DLD1 (cell line): ENCODE data around the gene WLS.

Experiments
- in situ Hi-C: cut with HindIII; loops from 2 replicates; pipeline ENCODE4 v1.10.0; 2017; ENCODE audit warnings: low sequenced_read_pairs

WLS gene

DNA sequence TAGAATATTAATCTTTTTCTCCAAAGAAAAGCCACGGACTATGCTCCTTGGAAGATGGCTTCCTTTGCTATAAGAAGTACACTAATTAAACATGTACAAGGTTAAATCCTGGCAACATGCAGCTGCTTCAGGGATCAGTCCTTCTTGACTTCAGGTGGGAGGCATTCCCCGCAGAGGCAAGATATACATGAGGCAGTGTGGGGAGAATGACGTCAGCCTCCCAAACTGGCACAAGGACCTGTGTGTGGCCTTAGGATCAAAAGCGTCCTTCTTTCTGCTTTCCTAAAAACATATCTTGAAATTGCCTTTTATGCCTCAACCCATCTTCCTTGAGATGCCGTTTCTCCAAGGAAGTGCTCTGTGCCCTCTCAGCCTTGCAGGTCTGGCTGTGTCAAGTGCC, 90.3 kb downstream of the WLS start:
- in situ Hi-C loops, result loop anchor here (25.0 kb wide), 1 partner anchor 195 kb away; no protein-coding TSS in a partner anchor

DNA sequence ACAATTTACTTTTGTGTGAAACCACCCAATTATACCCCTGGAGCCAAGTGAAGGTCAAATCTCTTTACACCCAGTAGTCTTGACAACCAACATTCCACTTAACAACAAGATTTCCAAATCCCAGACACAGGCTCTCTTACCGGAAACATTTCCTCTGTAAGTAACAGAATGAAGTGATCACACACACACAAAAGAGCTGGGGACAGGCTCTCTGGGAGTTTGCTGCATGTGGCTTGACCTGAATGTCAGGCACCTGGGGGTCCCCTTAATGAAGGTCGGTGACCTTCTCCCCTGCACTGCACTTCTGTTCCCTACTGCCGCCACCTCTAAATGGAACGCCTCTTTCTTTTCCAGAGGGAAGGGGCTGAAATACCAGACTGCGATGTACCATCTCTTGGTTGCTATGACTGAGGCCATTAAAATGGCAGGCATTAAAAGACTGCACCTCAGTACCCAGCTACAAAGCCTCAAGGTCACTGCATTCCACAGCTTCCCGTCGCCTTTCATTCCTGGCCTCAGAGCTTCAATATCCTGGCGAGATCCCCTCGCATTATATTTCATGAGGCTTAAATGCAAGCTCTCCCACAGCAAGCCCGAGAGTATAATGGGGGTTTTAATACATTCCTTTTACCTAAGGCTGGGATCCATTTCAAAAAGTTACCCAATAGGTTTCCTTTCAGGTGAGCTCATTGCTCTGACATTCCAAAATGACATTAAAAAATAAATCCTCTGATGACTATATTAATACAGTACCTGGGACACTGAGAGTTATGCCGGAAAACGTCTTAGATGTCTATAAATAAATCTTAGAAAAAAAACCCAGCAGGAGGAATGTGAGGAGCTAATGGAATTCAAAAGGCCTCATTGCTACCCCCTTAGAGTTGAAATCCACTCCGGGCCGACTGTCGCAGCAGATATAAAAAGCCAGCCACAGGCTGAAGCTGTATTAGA, 91.0 kb downstream of the WLS start:
- in situ Hi-C loops, result loop anchor here (25.0 kb wide), 1 partner anchor 196 kb away; no protein-coding TSS in a partner anchor

DNA sequence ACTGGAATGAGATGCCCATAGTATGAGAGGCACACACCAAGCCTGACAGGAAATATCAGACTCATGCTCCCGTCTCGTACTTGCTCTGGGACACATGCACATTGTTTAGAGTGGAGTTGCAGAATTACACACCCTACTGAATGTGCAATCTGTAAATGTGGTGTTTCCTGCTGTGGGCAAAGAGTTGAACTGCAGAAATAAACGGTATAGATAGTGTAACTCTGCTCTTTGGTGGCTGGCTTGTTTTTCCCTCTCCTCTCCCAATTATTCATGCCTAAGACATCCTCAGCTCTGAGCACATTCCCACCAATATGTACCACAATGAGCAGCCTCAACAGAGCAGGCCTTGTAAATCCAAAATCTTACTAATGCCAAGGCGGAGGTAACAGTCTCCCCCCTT, 91.8 kb downstream of the WLS start:
- in situ Hi-C loops, result loop anchor here (25.0 kb wide), 1 partner anchor 197 kb away; no protein-coding TSS in a partner anchor

DNA sequence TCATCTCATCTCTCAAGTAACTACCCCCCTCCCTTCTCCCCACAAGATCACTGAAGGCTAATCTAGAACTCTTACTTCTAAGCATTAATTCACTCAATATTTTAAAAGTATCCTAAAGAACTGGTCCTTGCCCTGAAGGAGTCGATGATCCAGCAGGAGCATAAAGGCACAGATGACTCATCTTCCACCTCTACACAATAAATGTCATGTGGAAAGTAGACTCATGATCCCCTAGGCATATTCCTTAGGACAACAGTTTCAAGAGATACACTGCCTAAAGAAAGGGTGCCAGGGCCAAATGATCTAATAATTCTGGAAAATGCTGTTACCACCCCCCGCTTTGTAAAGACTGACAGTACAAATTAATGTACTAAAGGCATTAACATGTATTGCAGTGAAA, 96.1 kb downstream of the WLS start:
- in situ Hi-C loops, result loop anchor here (25.0 kb wide), 1 partner anchor 201 kb away; no protein-coding TSS in a partner anchor

DNA sequence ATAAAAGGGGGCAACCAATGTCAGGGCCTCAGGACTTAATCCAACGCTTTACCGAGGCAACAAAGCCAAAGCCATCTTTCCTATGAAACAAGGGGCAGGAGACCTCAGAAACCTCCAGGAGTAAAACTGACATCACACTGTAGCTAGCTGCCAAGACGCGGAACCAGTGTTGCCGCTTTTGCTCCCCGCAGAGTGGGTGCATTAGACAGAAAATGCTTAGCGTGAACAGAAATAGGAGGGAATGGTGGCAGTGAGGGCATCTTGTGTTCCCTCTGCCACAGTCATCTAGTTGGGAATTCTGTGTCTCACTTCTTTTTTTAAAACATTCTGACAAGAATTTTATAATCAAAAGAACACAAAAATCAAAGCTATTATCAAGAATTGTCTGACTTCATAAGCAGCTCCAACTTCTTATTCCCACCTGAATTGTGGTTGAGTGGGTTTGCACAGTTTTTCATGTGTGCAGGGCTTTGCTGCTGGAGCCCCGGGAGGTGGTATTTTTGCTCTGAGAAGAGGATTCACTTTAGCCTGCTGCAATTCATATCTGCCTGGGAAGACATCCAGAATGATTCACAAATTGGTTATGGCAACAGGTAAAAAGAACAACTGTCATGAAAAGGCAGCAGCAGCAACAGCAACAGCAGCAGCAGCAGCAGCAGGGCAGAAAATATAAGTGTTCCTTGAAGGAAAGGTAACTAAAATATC, 99.7 kb downstream of the WLS start:
- in situ Hi-C loops, result loop anchor here (25.0 kb wide), 1 partner anchor 205 kb away; no protein-coding TSS in a partner anchor

DNA sequence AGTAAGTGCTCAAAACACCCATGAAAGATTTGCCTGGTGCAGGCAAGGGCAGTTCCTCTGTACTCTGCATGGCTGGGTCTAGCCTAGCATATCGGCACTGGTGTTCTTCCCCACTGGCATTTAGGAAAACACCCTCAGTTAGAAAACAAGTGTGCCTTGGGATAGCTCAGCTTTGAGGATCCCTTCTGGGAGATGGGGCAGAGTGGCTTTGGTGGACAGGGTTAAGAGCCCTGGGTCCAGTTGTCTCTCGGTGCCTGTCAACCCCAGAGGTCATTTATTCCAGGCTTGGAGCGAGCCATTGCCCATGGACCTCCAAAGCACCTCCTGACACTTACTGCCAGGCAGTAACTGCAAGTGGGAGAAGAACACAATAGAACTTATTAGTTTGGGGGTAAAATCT, 101.1 kb downstream of the WLS start:
- in situ Hi-C loops, result loop anchor here (25.0 kb wide), 1 partner anchor 206 kb away; no protein-coding TSS in a partner anchor

DNA sequence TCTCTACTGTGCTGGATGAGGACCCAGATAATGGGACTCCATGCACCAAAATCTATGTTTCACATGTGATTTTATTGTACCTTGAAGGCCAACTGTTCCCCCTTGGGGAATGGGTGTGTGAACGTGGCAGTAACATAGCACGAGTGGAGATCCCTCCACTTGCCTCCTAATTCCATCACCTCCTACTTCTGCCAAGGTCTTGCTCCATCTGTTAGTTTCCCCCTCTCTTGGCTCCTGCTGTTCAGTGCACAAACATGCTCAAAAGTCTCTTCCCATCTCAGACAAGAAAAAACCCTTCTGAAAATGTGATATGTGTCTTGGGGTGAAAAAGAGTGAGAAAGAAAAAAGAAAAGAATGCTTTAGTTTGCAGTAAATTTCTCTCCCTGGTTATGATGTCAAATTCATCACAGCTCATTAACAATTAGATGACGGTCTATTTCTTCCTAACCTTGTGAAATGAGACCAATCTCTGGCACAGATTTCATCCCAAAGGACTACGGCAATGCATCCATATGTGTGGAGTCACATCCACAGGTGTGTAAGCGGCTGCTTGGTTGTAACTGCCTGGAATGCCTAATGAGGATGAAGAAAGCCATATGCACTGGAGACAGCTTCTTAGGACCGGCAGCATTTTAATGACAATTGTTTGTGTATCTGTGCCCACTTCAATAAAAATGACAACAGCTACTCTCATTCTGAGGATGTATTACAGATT, 102.6 kb downstream of the WLS start:
- in situ Hi-C loops, result loop anchor here (25.0 kb wide), 1 partner anchor 208 kb away; no protein-coding TSS in a partner anchor

DNA sequence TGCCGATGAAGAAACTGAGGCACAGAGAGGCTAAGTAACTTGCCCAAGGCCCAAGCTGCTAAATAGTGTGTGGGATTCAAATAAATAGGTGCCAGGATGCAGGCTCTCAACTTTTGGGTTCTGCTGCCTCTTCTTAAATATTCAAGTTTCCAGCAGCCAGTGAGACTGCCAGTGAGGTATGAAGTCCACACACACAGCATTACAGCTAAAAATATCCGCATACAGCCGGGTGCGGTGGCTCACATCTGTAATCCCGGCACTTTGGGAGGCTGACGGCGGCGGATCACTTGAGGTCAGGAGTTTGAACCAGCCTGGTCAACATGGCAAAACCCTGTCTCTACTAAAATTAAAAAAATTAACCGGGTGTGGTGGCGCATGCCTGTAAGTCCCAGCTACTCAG, 103.5 kb downstream of the WLS start:
- in situ Hi-C loops, result loop anchor here (25.0 kb wide), 1 partner anchor 208 kb away; no protein-coding TSS in a partner anchor

DNA sequence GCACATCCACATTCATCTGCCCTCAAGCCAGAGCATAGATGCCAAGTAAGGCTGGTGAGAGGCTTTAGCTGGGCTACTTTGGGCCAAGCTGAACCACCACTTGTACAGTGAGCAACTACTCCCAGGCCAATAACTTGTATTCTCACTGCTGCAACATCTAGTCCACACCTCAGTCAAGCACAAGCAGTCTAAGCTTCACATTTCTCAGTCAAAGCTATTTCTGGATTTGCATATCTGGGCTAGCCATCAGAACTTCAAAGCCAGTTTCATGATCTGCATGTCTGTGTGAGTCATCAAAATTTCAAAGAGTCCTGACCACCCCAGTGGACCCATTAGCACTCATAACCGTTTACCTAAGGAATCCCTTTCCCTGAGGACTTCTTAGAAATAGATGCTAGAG, 104.2 kb downstream of the WLS start:
- in situ Hi-C loops, result loop anchor here (25.0 kb wide), 1 partner anchor 209 kb away; no protein-coding TSS in a partner anchor

DNA sequence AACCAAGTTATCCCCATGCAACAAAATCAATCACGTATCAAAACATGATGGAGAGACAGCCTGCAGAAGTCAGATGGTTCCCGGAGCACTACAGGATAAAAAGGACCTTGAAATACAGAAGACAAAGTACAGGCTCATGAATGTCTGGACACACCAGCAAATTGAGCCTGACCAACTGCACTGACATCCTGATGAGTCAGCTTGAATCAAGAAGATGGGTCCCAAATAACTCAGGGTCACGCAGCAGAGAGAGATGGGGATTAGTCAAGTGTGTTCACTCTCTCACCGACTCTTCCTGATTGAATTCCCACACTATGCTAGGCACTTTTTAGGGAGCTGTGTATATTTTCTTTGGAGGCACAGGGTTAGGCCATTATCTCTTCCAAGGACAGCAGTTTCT, 110.8 kb downstream of the WLS start:
- in situ Hi-C loops, result no loop called here

DNA sequence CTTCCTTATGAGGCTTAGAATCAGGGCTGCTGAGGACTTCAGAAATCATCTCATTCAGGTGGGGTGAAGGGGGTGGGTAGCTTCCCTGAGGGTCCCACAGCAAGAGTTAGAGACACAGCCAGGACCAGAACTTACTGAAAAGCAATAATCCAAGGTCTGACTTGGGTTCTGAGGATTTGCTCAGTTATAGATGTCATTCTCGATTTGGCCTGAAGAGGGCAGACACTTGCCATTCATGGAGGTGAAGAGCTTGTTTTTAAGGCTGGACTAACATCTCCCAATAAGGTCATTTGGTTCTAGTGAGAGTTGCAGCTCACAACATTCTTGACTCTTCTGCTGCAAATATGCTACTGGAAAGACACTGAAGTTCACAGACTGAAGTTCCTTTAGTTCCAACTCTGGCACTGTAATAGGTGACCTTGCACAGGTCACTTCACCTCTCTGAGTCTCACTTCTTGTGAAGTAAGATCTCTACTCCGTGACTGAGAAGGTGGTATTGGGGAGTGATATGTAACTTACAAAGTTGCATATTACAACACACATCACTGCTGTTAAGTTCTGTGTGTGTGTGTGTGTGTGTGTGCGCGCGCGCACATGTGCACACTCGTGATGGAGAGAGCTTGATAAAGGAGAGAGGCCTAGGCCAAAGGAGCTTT, 112.1 kb downstream of the WLS start:
- in situ Hi-C loops, result no loop called here

DNA sequence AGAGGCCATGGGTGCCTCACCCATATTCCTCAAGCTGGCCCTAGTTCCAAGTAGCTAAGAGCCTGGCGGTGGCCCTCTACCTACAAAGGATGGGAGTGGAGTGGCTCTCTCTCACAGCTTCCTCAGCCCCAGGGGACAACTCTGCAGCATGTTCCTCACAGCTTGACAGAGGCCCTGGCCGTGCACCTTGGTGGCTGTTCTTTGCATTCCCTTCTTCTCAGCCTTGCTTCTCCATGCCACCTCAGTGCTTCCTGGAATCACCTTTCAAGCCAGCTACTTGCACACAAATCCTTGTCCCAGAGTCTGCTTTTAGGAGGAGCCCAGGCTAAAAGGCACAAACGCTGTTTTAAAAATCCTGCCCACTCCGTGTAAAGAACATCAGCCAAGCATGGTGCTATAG, 112.9 kb downstream of the WLS start:
- in situ Hi-C loops, result no loop called here

DNA sequence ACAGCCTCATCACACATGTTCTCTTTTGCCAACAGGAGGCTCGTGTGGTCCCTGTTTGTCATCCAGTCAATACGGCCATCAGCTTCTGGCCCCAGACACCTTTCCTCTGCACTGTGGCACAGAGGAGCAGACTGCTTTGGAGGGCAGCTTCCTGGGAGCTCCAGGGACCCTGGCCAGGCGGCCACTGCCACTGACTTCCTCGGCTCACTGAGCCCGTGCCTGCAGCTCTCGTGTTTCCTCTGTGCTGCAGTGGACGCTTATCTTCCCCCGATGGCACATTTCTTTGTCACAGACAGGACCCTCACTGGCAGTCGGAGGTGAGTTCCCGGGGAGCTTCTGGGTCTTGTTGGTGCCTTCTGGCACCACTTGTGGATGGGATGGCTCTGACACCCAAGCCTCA, 114.9 kb downstream of the WLS start:
- in situ Hi-C loops, result no loop called here

DNA sequence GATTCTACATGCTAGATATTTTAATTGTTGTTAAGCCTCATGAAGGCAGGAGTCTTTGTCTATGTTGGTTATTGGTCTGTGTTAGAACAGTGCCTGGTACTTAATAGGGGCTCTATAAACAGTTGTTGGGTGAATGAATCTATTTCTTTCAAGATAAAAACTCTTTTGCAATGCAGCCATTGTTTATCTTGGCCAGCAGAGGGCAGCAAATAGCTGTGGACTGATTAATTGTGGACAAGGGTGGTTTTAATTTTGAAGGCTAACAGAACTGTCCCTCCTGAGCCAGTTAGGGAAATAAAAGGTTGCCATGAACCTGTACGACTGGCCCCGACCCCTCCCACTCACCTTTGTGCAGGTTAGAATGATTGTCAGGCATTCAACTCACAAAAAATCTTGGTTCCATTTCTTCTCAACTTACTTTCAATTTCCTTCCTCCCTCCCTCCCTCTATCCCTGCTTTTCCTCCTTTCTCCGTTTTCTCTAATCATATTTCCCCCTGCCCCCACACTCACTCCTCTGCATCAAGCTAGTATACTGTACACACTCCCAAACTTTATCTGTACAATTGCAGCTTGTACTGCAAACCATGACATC, 115.6 kb downstream of the WLS start:
- in situ Hi-C loops, result no loop called here

DNA sequence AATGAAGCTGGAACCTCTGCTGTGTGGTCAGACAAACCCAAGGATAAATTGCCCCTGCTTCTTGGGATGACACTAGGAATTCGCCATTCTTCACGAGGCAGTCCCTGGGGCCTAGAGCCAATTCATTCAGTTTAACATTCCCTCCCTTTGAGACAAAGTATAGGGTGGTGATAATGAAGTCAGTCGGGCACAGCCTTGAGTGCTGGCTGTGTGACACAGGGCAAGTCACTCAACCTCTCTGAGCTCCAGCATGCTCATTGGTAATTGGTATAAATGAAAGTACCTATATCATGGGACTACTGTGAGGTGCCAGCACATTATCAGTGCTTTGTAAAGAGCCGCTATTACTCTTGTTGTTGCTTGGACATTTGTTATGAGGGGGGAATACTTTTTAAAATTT, 117.0 kb downstream of the WLS start:
- in situ Hi-C loops, result no loop called here

DNA sequence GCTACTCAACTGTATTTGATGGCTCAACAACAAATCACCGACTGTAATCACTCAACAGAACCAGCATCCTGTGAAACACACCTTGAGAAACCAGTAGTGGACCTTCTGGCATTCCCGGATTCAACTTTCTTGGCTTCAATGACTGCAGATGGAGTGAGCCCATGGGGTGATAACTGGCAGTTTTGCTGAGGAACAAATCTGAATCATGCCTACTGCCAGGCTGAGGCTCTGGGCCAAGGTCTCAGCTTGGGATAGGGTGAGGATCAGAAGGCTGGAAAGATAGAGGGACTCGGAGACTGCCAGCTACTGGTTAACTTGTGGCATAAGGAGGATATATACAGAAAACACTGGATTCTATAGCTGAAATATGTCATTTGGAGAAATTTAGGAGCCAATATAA, 118.4 kb downstream of the WLS start:
- in situ Hi-C loops, result no loop called here

DNA sequence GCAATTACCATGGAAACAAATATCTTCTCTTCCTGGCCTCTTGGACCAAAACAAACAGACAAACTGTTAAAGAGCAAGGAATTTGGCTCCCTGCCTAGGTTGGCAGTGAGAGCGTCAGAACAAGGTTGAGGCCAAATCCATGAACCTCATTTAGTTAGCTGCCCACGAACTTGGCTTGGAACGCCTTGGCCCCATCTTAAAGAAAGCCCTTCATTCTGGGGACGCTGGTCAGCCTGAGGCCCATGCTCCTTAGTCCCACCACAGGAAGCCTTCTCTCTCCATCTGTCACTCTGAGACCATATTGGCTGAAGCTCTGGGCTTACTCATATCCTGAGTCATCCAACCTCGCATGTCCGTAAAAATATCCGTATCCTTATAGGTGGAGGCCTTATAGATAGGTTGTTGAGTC, 119.5 kb downstream of the WLS start:
- in situ Hi-C loops, result no loop called here

DNA sequence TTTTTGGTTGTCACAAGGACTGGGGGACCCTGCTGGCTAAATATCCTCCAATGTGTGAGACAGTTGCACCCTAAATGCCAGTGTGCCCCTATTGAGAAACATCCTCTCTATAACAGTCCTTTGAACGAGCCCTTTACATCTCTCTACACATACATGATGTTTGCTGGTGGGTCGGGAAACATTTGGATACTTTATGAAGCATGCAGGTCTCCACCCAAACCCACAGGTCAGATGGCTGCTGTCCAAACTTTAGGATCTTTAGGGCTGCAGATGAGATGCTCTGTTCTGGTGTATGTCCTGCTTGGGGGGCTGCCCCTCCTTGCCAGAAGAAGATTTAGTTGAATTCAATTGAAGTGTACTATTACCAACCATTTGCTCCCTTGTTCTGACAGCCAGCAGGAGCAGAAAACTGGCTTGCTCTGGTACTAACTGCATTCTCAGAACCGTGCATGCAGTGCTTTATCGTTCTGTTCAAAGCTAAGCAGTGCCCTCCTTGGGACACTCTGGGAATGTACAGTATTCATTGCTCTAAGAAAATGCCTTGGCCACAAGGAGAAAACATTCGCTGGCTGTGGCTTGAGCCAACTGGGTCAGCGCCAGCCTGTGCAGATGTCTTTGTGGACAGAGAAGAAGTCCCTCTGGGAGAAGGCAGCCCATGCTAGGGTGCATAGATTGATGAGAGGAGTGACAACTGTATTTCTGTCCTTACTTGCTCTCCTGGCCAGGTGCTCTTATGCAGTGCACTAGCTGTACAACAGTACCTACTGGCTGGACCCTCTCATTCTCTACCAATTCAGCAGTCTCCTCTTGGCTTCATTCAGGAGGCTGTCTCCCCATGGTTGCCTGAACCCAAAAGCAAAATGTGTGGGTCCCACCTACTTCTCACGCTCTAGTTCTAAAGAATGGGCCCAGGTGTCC, 120.5 kb downstream of the WLS start:
- in situ Hi-C loops, result no loop called here

DNA sequence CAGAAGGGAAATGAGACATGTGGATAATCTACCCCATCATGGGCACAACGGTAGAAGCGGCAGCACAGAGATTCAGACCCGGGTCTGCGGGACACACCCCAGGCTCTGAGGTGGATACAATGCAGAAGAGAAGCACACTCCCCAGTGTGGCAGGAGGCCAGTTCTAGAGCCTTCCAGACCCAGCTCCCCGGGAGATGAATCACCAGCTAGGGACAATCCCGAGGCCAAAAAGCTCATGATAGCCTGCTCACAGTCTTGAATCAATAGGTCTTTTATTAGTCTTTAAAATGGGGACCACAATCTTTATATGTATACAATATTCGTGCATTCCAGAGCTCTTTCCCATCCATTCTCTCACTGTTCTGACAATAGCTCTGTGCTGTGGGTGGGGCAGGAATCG, 124.6 kb downstream of the WLS start:
- in situ Hi-C loops, result no loop called here
